A673 (cell line): ENCODE data around the gene FAM118A. TPM values are rescaled to one million over a fixed set of nuclear protein-coding genes. Genes with fewer than 3 reads are reported as not detected.

Experiments
- BruUV-seq: library from RNA; stranded (reverse); fragments of 400-500 nt; replicated peaks from 2 replicates; lab custom pipeline; 2021; lab: Mats Ljungman, UMichigan
- CTCF ChIA-PET: fragments of 300-600 bp; sonication (Branson Sonifier 250); formaldehyde crosslinking; loops from one replicate; lab custom pipeline; 2022; ENCODE audit warnings: antibody characterized with exemption; lab: Charles Lee
- POLR2A ChIA-PET: fragments of 300-600 bp; sonication (Branson Sonifier 250); formaldehyde crosslinking; loops from one replicate; lab custom pipeline; 2022; ENCODE audit warnings: antibody characterized with exemption; ENCODE audit not compliant: low non-redundant PET; lab: Charles Lee
- DNase-seq: peaks from one replicate; pipeline ENCODE4 v3.0.0-alpha.2; 2015; ENCODE audit warnings: low spot score
- H3K27ac ChIP-seq: fragments of 200-600 bp; sonication (generic); 2 replicates; pipeline ENCODE4 v1.5.1; 2016; ENCODE audit warnings: mixed run types, low read depth, mild to moderate bottlenecking, mixed read lengths, antibody characterized with exemption, low read length; ENCODE audit not compliant: poor library complexity, severe bottlenecking
- H3K27me3 ChIP-seq: fragments of 200-600 bp; sonication (generic); replicated peaks from 2 replicates; pipeline ENCODE4 v1.6.1; 2017; ENCODE audit warnings: mixed run types, low read depth, mild to moderate bottlenecking, mixed read lengths, antibody characterized with exemption, low read length; ENCODE audit not compliant: insufficient read depth, poor library complexity
- H3K36me3 ChIP-seq: fragments of 200-600 bp; sonication (generic); 2 replicates; pipeline ENCODE4 v1.6.1; 2016; ENCODE audit warnings: mixed run types, mild to moderate bottlenecking, mixed read lengths, antibody characterized with exemption, low read length; ENCODE audit not compliant: insufficient read depth, poor library complexity, severe bottlenecking
- H3K4me1 ChIP-seq: fragments of 200-600 bp; sonication (generic); 2 replicates; pipeline ENCODE4 v1.6.1; 2017; ENCODE audit warnings: mixed run types, mild to moderate bottlenecking, mixed read lengths, antibody characterized with exemption, low read length; ENCODE audit not compliant: insufficient read depth, poor library complexity, severe bottlenecking
- H3K4me3 ChIP-seq: fragments of 200-600 bp; sonication (generic); 2 replicates; pipeline ENCODE4 v1.5.1; 2016; ENCODE audit warnings: low read depth, mixed run types, mild to moderate bottlenecking, mixed read lengths, low read length; ENCODE audit not compliant: poor library complexity, severe bottlenecking
- H3K9me3 ChIP-seq: fragments of 200-600 bp; sonication (generic); 2 replicates; pipeline ENCODE4 v1.6.1; 2016; ENCODE audit warnings: mixed run types, low read depth, mild to moderate bottlenecking, mixed read lengths, antibody characterized with exemption, low read length; ENCODE audit not compliant: poor library complexity, severe bottlenecking
- CTCF ChIP-seq: fragments of 300-800, 200-600 bp; sonication (generic); conservative IDR thresholded peaks from 2 replicates; pipeline ENCODE4 v1.5.1; 2017; ENCODE audit warnings: low read depth, mild to moderate bottlenecking, antibody characterized with exemption, low read length, moderate library complexity, mixed read lengths
- EZH2 ChIP-seq: fragments of 200-600 bp; sonication (generic); IDR thresholded peaks from 2 replicates; pipeline ENCODE4 v1.6.1; 2017; ENCODE audit warnings: borderline replicate concordance, low read depth, mild to moderate bottlenecking, mixed read lengths, antibody characterized with exemption, low read length; ENCODE audit not compliant: poor library complexity, severe bottlenecking
- intact Hi-C: fragments of 100-400 bp; cut with micrococcal nuclease; formaldehyde crosslinking; loops from one replicate; pipeline ENCODE4 v1.10.0; 2022; ENCODE audit not compliant: unreplicated experiment
- total RNA-seq: library from RNA; stranded (reverse); gene quantifications from 2 replicates; pipeline ENCODE4 v1.2.3, GENCODE V29; 2021

The FAM118A gene
- total RNA-seq, 1 experiment from 2014 or later = 54.0 TPM

- Histone ChIP-seq H3K27ac (no peak overlapping the region), H3K9me3 (no peaks in the 10 kb centered on the region), H3K27me3 (no peaks in the 10 kb centered on the region), H3K4me3 (no peak overlapping the region), H3K4me1 (peaks cover 11% of the 10 kb centered on the region), H3K36me3 (no peaks in the 10 kb centered on the region)
- DNase-seq = peak; percentile 55
- TF ChIP-seq CTCF = no peak
- TF ChIP-seq EZH2 = no peak
- no TSS peak for BruUV-seq
- ChIA-PET POLR2A (no interaction called here), CTCF (interaction anchor here (0.6 to 0.8 kb wide), 2 partner anchors 274 to 292 kb away, joined by 4 to 6 read pairs; no protein-coding TSS in a partner anchor)
- intact Hi-C loops = no loop called here
These were observed 39.4 kb upstream of the FAM118A start for GRCh38 chr22:45270095-45271020.

GRCh38 chr22:45271667-45272201, 38.0 kb upstream of the FAM118A start:
- ChIA-PET POLR2A (no interaction called here), CTCF (interaction anchor here (0.6 to 0.8 kb wide), 3 partner anchors 108 to 291 kb away, joined by 4 to 6 read pairs (median 6); partner anchors contain the start of gene NUP50)
- Histone ChIP-seq H3K4me1 (peaks cover 11% of the 10 kb centered on the region), H3K27me3 (no peaks in the 10 kb centered on the region), H3K36me3 (no peaks in the 10 kb centered on the region), H3K27ac (no peak overlapping the region), H3K9me3 (no peaks in the 10 kb centered on the region), H3K4me3 (no peak overlapping the region)
- no TSS peak for BruUV-seq
- DNase-seq = no peak
- intact Hi-C loops = no loop called here
- no peak for TF ChIP-seq CTCF
- no peak for TF ChIP-seq EZH2

DNA sequence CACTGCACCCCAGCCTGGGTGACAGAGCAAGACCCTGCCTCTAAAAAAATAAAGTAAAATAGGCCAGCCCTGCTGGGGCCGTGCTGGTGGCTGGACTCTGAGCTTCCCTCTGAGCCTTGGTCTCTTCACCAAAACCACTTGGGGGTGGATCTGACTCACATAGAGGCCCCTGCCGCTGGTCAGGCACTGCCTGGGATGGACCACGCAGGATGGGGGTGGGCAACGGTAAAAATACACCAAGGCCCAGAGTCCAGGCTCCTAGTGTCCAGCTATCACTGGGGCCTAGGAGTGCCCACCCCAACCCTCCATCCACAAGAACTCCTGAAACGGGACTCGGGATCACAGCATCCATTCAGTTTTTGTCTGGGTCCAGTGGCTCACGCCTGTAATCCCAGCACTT, 37.2 kb upstream of the FAM118A start:
- TF ChIP-seq CTCF = no peak
- no peak for TF ChIP-seq EZH2
- H3K36me3 ChIP-seq = no peaks in the 10 kb centered on the region

More for the DNA sequence above, 37.2 kb upstream of the FAM118A start:
- intact Hi-C loops = no loop called here
- ChIA-PET POLR2A (no interaction called here), CTCF (interaction anchor here (0.7 kb wide), 1 partner anchor 109 kb away, joined by 4 read pairs; the partner anchor contains the start of gene NUP50)
- no peak overlapping the region for H3K27ac ChIP-seq
- H3K27me3 ChIP-seq = no peaks in the 10 kb centered on the region
- DNase-seq = no peak
- H3K9me3 ChIP-seq = no peaks in the 10 kb centered on the region
- no TSS peak for BruUV-seq
- H3K4me1 ChIP-seq = peaks cover 11% of the 10 kb centered on the region
- no peak overlapping the region for H3K4me3 ChIP-seq
